ENCODE results near the gene TLL1. TPM values are rescaled to one million over a fixed set of nuclear protein-coding genes. Genes with fewer than 3 reads are reported as not detected.

TLL1 gene
- polyA plus RNA-seq, 1 experiment, result not detected

DNA sequence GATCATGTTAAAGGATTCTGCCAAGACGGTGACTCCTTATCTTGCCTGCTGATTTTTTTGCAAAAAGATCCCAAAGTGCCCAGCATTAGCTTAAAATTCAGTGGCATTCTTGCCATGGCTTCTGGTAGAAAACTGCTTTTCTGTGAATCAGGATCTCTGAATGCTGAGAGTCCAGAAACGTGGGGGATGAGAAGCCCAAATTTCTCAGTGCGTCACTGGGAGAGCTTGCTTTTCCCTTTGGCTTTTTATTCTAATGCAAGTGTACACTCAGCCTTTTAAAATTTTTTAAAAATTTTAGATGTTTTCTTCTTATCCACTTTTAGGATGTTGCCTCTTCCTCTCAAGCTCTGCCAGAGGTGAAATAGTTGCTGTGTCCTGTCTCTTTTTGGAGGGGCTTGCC, 98.4 kb downstream of the TLL1 start:
- TF ChIP-seq, protein P1, sequence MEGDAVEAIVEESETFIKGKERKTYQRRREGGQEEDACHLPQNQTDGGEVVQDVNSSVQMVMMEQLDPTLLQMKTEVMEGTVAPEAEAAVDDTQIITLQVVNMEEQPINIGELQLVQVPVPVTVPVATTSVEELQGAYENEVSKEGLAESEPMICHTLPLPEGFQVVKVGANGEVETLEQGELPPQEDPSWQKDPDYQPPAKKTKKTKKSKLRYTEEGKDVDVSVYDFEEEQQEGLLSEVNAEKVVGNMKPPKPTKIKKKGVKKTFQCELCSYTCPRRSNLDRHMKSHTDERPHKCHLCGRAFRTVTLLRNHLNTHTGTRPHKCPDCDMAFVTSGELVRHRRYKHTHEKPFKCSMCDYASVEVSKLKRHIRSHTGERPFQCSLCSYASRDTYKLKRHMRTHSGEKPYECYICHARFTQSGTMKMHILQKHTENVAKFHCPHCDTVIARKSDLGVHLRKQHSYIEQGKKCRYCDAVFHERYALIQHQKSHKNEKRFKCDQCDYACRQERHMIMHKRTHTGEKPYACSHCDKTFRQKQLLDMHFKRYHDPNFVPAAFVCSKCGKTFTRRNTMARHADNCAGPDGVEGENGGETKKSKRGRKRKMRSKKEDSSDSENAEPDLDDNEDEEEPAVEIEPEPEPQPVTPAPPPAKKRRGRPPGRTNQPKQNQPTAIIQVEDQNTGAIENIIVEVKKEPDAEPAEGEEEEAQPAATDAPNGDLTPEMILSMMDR (IDR thresholded peaks at IDR 0.05; ENCODE audit: low read depth, low read length), result no peak
- ChIA-PET POLR2A (no interaction called here), CTCF (no interaction called here)

DNA sequence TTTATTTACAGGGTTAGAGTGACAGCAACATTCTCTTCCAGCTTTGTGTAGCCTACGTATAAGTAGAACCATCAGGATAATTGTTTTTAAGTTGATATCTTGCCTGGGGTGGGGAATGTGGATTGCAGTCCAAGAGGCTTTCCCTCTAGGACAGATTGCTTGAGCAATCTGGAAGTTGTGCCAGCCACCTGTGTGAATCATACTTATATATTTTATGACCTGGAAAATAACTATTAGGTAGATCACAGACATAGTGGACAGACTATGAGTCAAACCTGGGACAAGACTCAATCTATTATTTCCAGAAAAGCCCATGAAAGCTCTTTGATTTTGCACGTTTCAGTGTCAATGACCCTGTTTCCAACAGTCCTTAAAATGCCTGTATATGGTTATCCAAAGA, 98.9 kb downstream of the TLL1 start:
- POLR2A ChIA-PET, result no interaction called here
- TF ChIP-seq, protein P1 (IDR thresholded peaks at IDR 0.05; ENCODE audit: low read depth, low read length), result no peak
- no peaks in the 10 kb centered on the region; the same call in 1 of the 2 replicates for H3K9me3 ChIP-seq (ENCODE audit: control insufficient read depth, insufficient read depth, low read length)
- H3K4me3 ChIP-seq (ENCODE audit: low read depth, low read length), result no peak overlapping the region
- H3K27ac ChIP-seq (ENCODE audit: low read depth, low read length), result no peak overlapping the region
- no peaks in the 10 kb centered on the region for H3K27me3 ChIP-seq (ENCODE audit: control insufficient read depth, insufficient read depth, low read length)
- no peak for DNase-seq (ENCODE audit: low read depth, low spot score)
- CTCF ChIA-PET, result no interaction called here

More for the DNA sequence above, 98.4 kb downstream of the TLL1 start:
- DNase-seq (ENCODE audit: low read depth, low spot score), result no peak
- H3K27me3 ChIP-seq (ENCODE audit: control insufficient read depth, insufficient read depth, low read length), result no peaks in the 10 kb centered on the region
- no peak overlapping the region for H3K27ac ChIP-seq (ENCODE audit: low read depth, low read length)
- no peaks in the 10 kb centered on the region; the same call in 1 of the 2 replicates for H3K9me3 ChIP-seq (ENCODE audit: control insufficient read depth, insufficient read depth, low read length)
- H3K4me3 ChIP-seq (ENCODE audit: low read depth, low read length), result no peak overlapping the region

DNA sequence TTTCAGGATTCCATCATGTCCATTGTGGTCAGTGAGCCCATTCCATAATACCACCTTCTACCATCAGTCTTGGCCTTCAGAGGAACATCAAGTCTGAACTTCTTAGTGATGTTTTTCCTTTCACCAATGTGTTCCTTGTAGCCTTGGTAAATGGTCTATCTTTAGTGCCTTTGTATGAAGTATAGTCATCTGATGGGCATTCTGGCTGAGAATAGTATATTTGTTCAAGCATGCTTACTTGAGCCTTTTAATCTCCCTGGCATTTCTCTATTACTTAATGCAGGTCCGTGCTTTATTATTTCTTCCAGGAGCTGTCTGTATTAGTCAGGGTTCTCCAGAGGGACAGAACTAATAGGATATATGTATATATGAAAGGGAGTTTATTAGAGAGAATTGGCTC, 99.7 kb downstream of the TLL1 start:
- POLR2A ChIA-PET, result no interaction called here

DNA sequence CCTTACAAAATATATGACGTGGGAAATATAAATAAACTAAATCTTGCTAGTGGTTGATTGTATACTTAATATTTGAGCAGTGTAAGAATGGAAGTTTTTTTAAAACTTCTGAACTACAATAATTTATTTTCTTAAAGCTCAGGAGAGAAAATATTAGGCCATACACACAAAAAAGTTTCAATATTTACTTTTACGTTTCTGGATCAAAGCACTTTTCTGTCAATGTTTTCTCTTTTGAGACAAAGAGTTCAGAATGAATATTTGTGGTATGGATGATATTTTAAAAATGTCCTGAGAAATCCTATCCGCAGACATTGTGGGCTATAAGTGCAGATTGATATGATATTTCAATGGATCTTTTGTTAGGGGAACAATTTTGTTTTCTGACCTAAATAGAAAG, 109.9 kb downstream of the TLL1 start:
- H3K4me3 ChIP-seq (ENCODE audit: low read depth, low read length), result no peak overlapping the region
- TF ChIP-seq, protein P1 (IDR thresholded peaks at IDR 0.05; ENCODE audit: low read depth, low read length), result no peak

More for the DNA sequence above, 99.7 kb downstream of the TLL1 start:
- CTCF ChIA-PET, result no interaction called here
- H3K27me3 ChIP-seq (ENCODE audit: control insufficient read depth, insufficient read depth, low read length), result no peaks in the 10 kb centered on the region
- no peak overlapping the region for H3K27ac ChIP-seq (ENCODE audit: low read depth, low read length)
- H3K4me3 ChIP-seq (ENCODE audit: low read depth, low read length), result no peak overlapping the region
- no peak for DNase-seq (ENCODE audit: low read depth, low spot score)
- TF ChIP-seq, protein P1 (IDR thresholded peaks at IDR 0.05; ENCODE audit: low read depth, low read length), result no peak
- no peaks in the 10 kb centered on the region for H3K9me3 ChIP-seq (ENCODE audit: control insufficient read depth, insufficient read depth, low read length)

DNA sequence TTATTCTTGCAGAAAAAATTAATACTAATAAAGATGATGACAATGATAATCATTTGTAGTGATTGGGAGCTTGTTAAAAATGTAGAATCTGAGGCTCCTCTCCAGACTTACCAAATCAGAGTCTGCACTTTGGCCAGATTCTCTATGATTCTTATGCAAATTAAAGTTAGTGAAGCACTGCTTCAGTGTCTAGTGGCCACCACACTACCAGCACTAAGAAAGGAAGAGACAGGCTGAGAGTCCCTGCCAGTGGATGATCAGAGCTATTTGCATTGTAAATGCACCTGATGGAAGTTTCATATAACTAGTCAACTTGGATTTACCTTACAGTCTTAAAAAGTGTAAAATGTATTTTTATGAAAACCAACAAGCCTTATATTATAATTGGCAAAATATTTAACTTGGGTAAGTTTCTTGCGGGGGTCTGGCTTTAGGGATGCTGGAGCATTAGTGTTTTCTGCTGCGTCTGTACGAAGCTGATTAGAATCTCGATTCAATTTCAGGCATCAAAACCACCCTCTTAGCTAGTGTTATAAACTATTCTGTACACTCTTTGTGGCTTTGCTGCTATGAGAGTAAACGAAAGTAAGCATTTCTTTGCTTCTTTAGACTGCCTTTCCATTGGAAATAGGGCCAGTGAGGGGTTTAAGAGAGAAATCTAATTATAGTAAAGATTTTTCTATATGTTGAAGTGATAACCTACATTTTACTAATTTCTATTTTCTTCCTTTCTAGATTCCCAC, 114.1 kb downstream of the TLL1 start:
- no peaks in the 10 kb centered on the region for H3K9me3 ChIP-seq (ENCODE audit: control insufficient read depth, insufficient read depth, low read length)
- ChIA-PET POLR2A (no interaction called here), CTCF (no interaction called here)
- TF ChIP-seq, protein P1 (IDR thresholded peaks at IDR 0.05; ENCODE audit: low read depth, low read length), result no peak
- H3K27me3 ChIP-seq (ENCODE audit: control insufficient read depth, insufficient read depth, low read length), result no peaks in the 10 kb centered on the region
- DNase-seq (ENCODE audit: low read depth, low spot score), result no peak
- H3K27ac ChIP-seq (ENCODE audit: low read depth, low read length), result no peak overlapping the region
- no peak overlapping the region for H3K4me3 ChIP-seq (ENCODE audit: low read depth, low read length)

More for the DNA sequence above, 109.9 kb downstream of the TLL1 start:
- no peak overlapping the region for H3K27ac ChIP-seq (ENCODE audit: low read depth, low read length)
- ChIA-PET CTCF (no interaction called here), POLR2A (no interaction called here)
- H3K9me3 ChIP-seq (ENCODE audit: control insufficient read depth, insufficient read depth, low read length), result no peaks in the 10 kb centered on the region
- no peak for DNase-seq (ENCODE audit: low read depth, low spot score)
- no peaks in the 10 kb centered on the region for H3K27me3 ChIP-seq (ENCODE audit: control insufficient read depth, insufficient read depth, low read length)

All from AG04450 (cell line).